ENCODE data around the gene STH. TPM values are rescaled to one million over a fixed set of nuclear protein-coding genes. Genes with fewer than 3 reads are reported as not detected.
"Not testable (repeated sequence)": the region's sequence is repeated elsewhere in the genome, so short reads cannot be mapped to it uniquely, and the experiment has no call there.

STH gene
- total and polyA plus RNA-seq, 2 donors from 2014 or later: not detected

- no peak overlapping the region for H3K4me3 ChIP-seq (ENCODE audit: low read length in 3 of 3)
- H3K9me3 ChIP-seq (ENCODE audit: control insufficient read depth in 2 of 3, insufficient read depth in 1 of 3, low read length in 3 of 3): no peaks in the 10 kb centered on the region
- no peaks in the 10 kb centered on the region for H3K27me3 ChIP-seq (ENCODE audit: control insufficient read depth, insufficient read depth, low read length)
- no peaks in the 10 kb centered on the region for H3K4me1 ChIP-seq (ENCODE audit: control insufficient read depth in 2 of 3, insufficient read depth in 2 of 3, low read depth in 1 of 3, low read length in 3 of 3)
- H3K36me3 ChIP-seq (ENCODE audit: control insufficient read depth in 2 of 3, insufficient read depth in 3 of 3, low read length in 3 of 3): no peaks in the 10 kb centered on the region
- FAIRE-seq: no peak
- no peak overlapping the region for H3K9ac ChIP-seq (ENCODE audit: low read length in 3 of 3)
- no peak for TF ChIP-seq CTCF (IDR thresholded peaks at IDR 0.05; ENCODE audit: borderline replicate concordance, extremely low read depth, insufficient read depth)
- H3K27ac ChIP-seq (ENCODE audit: low read depth in 2 of 2, low read length in 2 of 2): no peak overlapping the region
- intact Hi-C loops (cut with DNase I): no loop called here
- DNase-seq: peak in 1 of 5 donors; percentile 51
Observed at GRCh38 chr17:46012506-46013079, 13.5 kb downstream of the STH start.

GRCh38 chr17:46013127-46013501, 14.1 kb downstream of the STH start:
- no peak overlapping the region for H3K4me3 ChIP-seq (ENCODE audit: low read length in 3 of 3)
- H3K27me3 ChIP-seq (ENCODE audit: control insufficient read depth, insufficient read depth, low read length): no peaks in the 10 kb centered on the region
- DNase-seq: peak in 1 of 5 donors; percentile 57
- H3K9ac ChIP-seq (ENCODE audit: low read length in 3 of 3): no peak overlapping the region
- no peak overlapping the region for H3K27ac ChIP-seq (ENCODE audit: low read depth in 2 of 2, low read length in 2 of 2)
- H3K36me3 ChIP-seq (ENCODE audit: control insufficient read depth in 2 of 3, insufficient read depth in 3 of 3, low read length in 3 of 3): no peaks in the 10 kb centered on the region
- no peaks in the 10 kb centered on the region for H3K9me3 ChIP-seq (ENCODE audit: control insufficient read depth in 2 of 3, insufficient read depth in 1 of 3, low read length in 3 of 3)
- no peaks in the 10 kb centered on the region for H3K4me1 ChIP-seq (ENCODE audit: control insufficient read depth in 2 of 3, insufficient read depth in 2 of 3, low read depth in 1 of 3, low read length in 3 of 3)
- FAIRE-seq: no peak
- intact Hi-C loops (cut with DNase I): no loop called here
- TF ChIP-seq CTCF (IDR thresholded peaks at IDR 0.05; ENCODE audit: borderline replicate concordance, extremely low read depth, insufficient read depth): no peak

DNA sequence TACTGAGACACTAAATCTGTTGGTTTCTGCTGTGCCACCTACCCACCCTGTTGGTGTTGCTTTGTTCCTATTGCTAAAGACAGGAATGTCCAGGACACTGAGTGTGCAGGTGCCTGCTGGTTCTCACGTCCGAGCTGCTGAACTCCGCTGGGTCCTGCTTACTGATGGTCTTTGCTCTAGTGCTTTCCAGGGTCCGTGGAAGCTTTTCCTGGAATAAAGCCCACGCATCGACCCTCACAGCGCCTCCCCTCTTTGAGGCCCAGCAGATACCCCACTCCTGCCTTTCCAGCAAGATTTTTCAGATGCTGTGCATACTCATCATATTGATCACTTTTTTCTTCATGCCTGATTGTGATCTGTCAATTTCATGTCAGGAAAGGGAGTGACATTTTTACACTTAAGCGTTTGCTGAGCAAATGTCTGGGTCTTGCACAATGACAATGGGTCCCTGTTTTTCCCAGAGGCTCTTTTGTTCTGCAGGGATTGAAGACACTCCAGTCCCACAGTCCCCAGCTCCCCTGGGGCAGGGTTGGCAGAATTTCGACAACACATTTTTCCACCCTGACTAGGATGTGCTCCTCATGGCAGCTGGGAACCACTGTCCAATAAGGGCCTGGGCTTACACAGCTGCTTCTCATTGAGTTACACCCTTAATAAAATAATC, 14.6 kb downstream of the STH start:
- Histone ChIP-seq H3K36me3 (ENCODE audit: control insufficient read depth in 2 of 3, insufficient read depth in 3 of 3, low read length in 3 of 3) (no peaks in the 10 kb centered on the region), H3K4me3 (ENCODE audit: low read length in 3 of 3) (no peak overlapping the region), H3K4me1 (ENCODE audit: control insufficient read depth in 2 of 3, insufficient read depth in 2 of 3, low read depth in 1 of 3, low read length in 3 of 3) (no peaks in the 10 kb centered on the region), H3K27me3 (ENCODE audit: control insufficient read depth, insufficient read depth, low read length) (no peaks in the 10 kb centered on the region), H3K9ac (ENCODE audit: low read length in 3 of 3) (no peak overlapping the region), H3K9me3 (ENCODE audit: control insufficient read depth in 2 of 3, insufficient read depth in 1 of 3, low read length in 3 of 3) (no peaks in the 10 kb centered on the region), H3K27ac (ENCODE audit: low read depth in 2 of 2, low read length in 2 of 2) (no peak overlapping the region)
- DNase-seq (peak in 1 of 5 donors; percentile 55), FAIRE-seq (no peak)
- TF ChIP-seq CTCF (IDR thresholded peaks at IDR 0.05; ENCODE audit: borderline replicate concordance, extremely low read depth, insufficient read depth): no peak
- intact Hi-C loops (cut with DNase I): no loop called here

DNA sequence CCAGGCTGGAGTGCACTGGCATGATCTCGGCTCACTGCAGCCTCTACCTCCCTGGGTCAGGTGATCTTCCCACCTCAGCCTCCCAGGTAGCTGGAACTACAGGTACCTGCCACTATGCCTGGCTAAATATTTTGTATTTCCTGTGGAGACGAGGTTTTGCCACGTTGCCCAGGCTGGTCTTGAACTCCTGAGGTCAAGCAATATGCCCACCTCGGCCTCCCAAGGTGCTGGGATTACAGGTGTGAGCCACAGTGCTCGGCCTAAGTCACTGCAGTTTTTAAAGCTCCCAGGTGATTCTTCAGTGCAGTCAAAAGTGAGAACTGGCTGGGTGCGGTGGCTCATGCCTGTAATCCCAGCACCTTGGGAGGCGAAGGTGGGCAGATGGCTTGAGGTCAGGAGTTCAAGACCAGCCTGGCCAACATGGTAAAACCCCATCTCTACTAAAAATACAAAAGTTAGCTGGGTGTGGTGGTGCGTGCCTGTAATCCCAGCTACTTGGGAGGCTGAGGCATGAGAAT, 20.4 kb downstream of the STH start:
- peak in 1 of 5 donors; percentile 14 for DNase-seq
- H3K9me3 ChIP-seq (ENCODE audit: control insufficient read depth in 2 of 3, insufficient read depth in 1 of 3, low read length in 3 of 3); H3K27me3 ChIP-seq (ENCODE audit: control insufficient read depth, insufficient read depth, low read length); H3K27ac ChIP-seq (ENCODE audit: low read depth in 2 of 2, low read length in 2 of 2); H3K4me3 ChIP-seq (ENCODE audit: low read length in 3 of 3); FAIRE-seq; intact Hi-C loops (cut with DNase I); H3K4me1 ChIP-seq (ENCODE audit: control insufficient read depth in 2 of 3, insufficient read depth in 2 of 3, low read depth in 1 of 3, low read length in 3 of 3); H3K9ac ChIP-seq (ENCODE audit: low read length in 3 of 3); H3K36me3 ChIP-seq (ENCODE audit: control insufficient read depth in 2 of 3, insufficient read depth in 3 of 3, low read length in 3 of 3): not testable (repeated sequence)
